Measurements from ENCODE around the gene KRT15.

Gene KRT15

DNA sequence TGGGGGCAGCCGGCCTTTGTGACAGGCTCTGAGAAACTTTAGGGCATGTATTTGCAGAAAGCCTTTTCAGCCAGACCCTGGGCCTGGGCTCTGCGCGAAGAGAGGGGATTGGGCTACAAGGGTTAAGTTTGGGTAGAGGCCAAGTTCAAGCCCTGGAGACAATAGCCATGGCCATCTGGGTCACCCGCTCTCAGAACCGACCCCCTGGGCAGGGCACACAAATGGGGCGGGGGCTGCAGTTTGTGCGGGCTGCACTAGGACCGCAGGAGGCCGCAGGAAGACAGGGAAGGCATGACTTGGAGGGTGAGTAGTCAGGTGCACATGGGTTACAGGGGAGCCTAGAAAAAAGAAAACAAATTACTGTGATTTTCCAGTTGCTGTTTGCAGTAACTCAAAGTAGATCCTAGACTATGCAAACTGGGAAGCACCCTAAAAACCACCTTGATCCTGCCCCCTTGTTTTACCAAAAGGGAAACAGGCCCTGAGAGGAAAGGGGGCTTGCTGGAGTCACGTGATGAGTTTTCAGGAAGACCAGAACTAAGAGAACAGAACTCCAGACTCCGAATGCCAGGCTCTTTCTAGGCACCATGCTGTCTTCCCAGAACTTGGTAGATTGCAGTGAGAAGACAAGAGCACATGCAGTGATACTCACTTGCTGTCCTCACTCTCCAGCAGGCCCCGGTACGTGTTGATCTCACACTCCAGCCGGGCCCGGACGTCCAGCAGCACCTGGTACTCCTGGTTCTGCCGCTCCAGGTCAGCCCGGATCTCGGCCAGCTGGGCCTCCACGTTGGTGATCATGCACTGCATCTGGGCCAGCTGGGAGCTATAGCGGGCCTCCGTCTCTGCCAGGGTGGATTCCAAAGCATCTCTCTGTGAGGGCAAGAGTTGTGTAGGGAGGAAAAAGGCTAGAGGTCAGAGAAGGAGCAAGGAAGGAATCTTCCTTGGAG lies 41.5 kb downstream of the KRT15 start:
- no peak for DNase-seq

DNA sequence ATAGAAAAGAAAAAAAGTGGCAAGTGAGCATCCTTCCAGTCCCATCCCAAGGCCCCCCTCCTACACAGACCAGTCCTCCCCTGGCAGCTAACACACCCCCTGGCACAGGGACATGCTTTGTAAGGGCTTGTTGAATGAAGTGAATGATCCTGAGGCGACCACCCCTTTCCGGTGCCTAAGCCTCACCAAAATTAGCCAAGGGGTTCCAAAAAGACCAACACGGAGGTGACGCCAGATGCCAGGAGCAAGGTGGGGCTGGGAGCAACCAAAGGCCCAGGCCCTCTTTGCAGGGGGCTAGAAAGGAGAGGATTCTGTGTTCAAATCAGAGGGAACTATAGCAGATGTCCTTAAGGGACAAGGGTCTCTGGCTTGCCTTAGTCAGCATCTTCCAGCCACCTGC lies 43.3 kb downstream of the KRT15 start:
- DNase-seq = no peak

DNA sequence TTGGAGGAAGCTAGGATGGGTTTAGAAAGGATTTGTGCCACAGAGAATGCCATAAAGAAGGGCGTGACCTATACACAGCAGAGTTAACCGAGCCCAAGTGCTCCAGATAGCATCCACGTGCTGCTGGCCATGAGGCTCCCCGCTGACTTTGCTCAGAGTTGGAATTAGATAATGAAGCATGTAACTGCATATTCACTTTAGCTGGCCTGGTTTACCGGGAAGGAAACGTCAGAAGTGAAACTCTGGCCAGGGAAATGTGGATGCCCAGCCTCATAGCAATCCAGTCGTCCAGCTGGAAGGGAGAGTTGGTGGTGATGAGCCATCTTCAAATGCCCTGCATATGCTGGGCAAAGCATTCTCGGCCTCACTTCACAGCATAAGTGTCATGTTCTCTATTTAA lies 43.8 kb downstream of the KRT15 start:
- no peak for DNase-seq

GRCh38 chr17:41468346-41468745 lies 50.3 kb downstream of the KRT15 start:
- no peak for DNase-seq

- no peak for DNase-seq
Measured at GRCh38 chr17:41467561-41467960, 51.1 kb downstream of the KRT15 start.

DNA sequence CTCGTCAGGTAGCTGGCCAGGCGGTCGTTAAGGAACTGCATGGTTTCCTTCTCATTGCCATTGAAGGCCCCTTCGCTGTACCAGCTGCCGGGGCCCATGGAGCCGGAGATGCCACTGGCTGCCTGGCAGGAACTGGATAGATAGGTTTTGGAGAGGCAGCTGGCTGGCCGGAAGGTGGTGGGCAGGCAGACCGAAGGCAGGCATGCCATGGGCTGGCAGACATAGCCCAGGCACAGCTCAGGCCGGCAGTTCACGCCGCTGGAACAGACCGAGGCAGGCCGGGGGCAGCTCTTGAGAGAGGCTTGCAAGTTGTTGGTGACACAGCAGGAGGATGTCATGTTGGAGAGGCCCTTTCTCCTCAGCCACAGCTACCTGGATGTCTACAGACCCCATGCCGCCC lies 51.7 kb downstream of the KRT15 start, which contains the start of gene KRT32:
Gene KRT32, minus strand, starts transcription at position 399 of the 400 bp plus-strand sequence. Its CDS starts 61 bp downstream, at position 338.
- DNase-seq = no peak

DNA sequence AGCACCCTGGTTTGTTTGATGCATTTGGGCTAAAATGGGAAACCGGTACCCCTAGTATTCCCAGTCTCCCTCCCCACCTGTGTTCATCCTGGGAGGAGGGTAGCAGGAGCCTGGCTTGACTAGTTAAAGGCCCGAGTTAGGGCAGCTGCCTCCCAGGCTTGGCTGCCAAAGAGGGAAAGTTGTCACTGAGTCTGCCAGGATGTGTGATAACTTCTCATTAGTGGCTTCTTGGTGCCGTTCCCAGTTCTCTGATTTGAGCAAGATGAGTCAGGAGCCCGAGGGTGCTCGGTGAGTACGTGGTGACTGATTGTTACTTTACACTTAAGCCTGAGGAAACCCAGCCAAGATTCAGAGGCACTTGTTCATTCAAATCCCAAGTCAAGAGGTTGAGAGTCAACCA lies 54.0 kb downstream of the KRT15 start:
- DNase-seq = no peak

GRCh38 chr17:41464173-41464572 lies 54.5 kb downstream of the KRT15 start:
- no peak for DNase-seq

- DNase-seq = no peak
Measured at GRCh38 chr17:41463746-41464145, 54.9 kb downstream of the KRT15 start.
